HCT116 (cell line): ENCODE data around the gene CBX4. TPM values are rescaled to one million over a fixed set of nuclear protein-coding genes. Genes with fewer than 3 reads are reported as not detected.

Experiments used
- ATAC-seq: fragments of 200-7000 bp; cut with Tn5 transposase; 2 replicates; pipeline ENCODE4 v1.9.1; 2020; ENCODE audit warnings: mild to moderate bottlenecking, moderate library complexity
- BruUV-seq: library from RNA; stranded (reverse); fragments of 400-500 nt; replicated peaks from 2 replicates; lab custom pipeline; 2021; lab: Mats Ljungman, UMichigan
- CTCF ChIA-PET: fragments of 300-600 bp; sonication (Branson Sonifier 250); formaldehyde crosslinking; loops from one replicate; lab custom pipeline; 2021; ENCODE audit warnings: antibody characterized with exemption; lab: Charles Lee
- POLR2A ChIA-PET: fragments of 300-600, 350-600 bp; sonication (Branson Sonifier 250); formaldehyde crosslinking; loops from one replicate; lab custom pipeline; 2021; ENCODE audit warnings: antibody characterized with exemption; lab: Charles Lee
- RAD21 ChIA-PET, 2 experiments: fragments of 300-600 bp; sonication (Branson Sonifier 250); formaldehyde crosslinking; loops; one replicate each; lab custom pipeline; 2023; ENCODE audit warnings: low total read pairs in 2 of 2; ENCODE audit not compliant: uncharacterized antibody in 2 of 2, unreplicated experiment in 2 of 2, low non-redundant PET in 1 of 2; lab: Charles Lee
- DNase-seq: peaks from one replicate; pipeline ENCODE4 v3.0.0-alpha.2; 2010; ENCODE audit warnings: low read depth, low spot score
- H2AFZ ChIP-seq: fragments of 200-600 bp; shearing (Covaris generic), sonication (generic); 2 replicates; pipeline ENCODE4 v1.6.1; 2017; ENCODE audit warnings: low read depth, mixed run types, mixed read lengths, antibody characterized with exemption, low read length; ENCODE audit not compliant: poor library complexity, severe bottlenecking
- H3K27ac ChIP-seq: 2 replicates; pipeline ENCODE4 v1.5.1; 2012; ENCODE audit warnings: low read depth, low read length
- H3K27me3 ChIP-seq: fragments of 200-600 bp; sonication (generic); 2 replicates; pipeline ENCODE4 v1.6.1; 2016; ENCODE audit warnings: mixed run types, low read length, mixed read lengths; ENCODE audit not compliant: insufficient read depth
- H3K36me3 ChIP-seq, 2 experiments: fragments of 200-500 bp in 1 of 2; fragments of 200-600 bp in 1 of 2; sonication (Bioruptor generic) in 1 of 2; sonication (generic) in 1 of 2; 2 replicates each; pipeline versions ENCODE4 v1.5.1 to v1.6.1; 2014 to 2016; ENCODE audit warnings: low read length in 2 of 2, inconsistent platforms in 1 of 2, mixed read lengths in 1 of 2, mixed run types in 1 of 2; ENCODE audit not compliant: insufficient read depth in 2 of 2, control insufficient read depth in 1 of 2
- H3K4me1 ChIP-seq, 2 experiments: fragments of 200-600 bp in 1 of 2; sonication (generic) in 1 of 2; 2 replicates each; pipeline versions ENCODE4 v1.5.1 to v1.6.1; 2012 to 2017; ENCODE audit warnings: low read length in 2 of 2, inconsistent platforms in 1 of 2, mild to moderate bottlenecking in 1 of 2, mixed read lengths in 1 of 2, mixed run types in 1 of 2, moderate library complexity in 1 of 2; ENCODE audit not compliant: insufficient read depth in 2 of 2, control insufficient read depth in 1 of 2
- H3K4me2 ChIP-seq: fragments of 200-600 bp; sonication (generic); 2 replicates; pipeline ENCODE4 v1.6.1; 2017; ENCODE audit warnings: mixed run types, low read length, mixed read lengths
- H3K4me3 ChIP-seq, 2 experiments: fragments of 200-600 bp in 1 of 2; sonication (generic) in 1 of 2; replicated peaks in 1 of 2; 2 replicates each; pipeline ENCODE4 v1.5.1; 2011 to 2016; ENCODE audit warnings: low read length in 2 of 2, control low read depth in 1 of 2, low read depth in 1 of 2, mild to moderate bottlenecking in 1 of 2, mixed read lengths in 1 of 2, mixed run types in 1 of 2
- H3K79me2 ChIP-seq: fragments of 200-600 bp; sonication (generic); 2 replicates; pipeline ENCODE4 v1.6.1; 2017; ENCODE audit warnings: mild to moderate bottlenecking, mixed run types, low read length, moderate library complexity, mixed read lengths; ENCODE audit not compliant: insufficient read depth
- H3K9ac ChIP-seq: fragments of 200-600 bp; sonication (generic); 2 replicates; pipeline ENCODE4 v1.6.1; 2016; ENCODE audit warnings: low read length, mixed read lengths
- H3K9me2 ChIP-seq: fragments of 200-600 bp; sonication (generic), shearing (Covaris generic); 2 replicates; pipeline ENCODE4 v1.6.1; 2017; ENCODE audit warnings: mixed run types, mild to moderate bottlenecking, moderate library complexity; ENCODE audit not compliant: insufficient read depth
- H3K9me3 ChIP-seq, 2 experiments: fragments of 200-500 bp in 1 of 2; fragments of 200-600 bp in 1 of 2; sonication (Bioruptor generic) in 1 of 2; sonication (generic) in 1 of 2; 2 replicates each; pipeline ENCODE4 v1.6.1; 2014 to 2017; ENCODE audit warnings: low read length in 2 of 2, mixed read lengths in 2 of 2, inconsistent platforms in 1 of 2, low read depth in 1 of 2, mild to moderate bottlenecking in 1 of 2, mixed run types in 1 of 2, moderate library complexity in 1 of 2; ENCODE audit not compliant: control insufficient read depth in 1 of 2, insufficient read depth in 1 of 2
- H4K20me1 ChIP-seq: fragments of 200-600 bp; sonication (generic), shearing (Covaris generic); 2 replicates; pipeline ENCODE4 v1.6.1; 2017; ENCODE audit warnings: mixed run types, mild to moderate bottlenecking, moderate library complexity; ENCODE audit not compliant: insufficient read depth
- ATF3 ChIP-seq: IDR thresholded peaks from 2 replicates; pipeline ENCODE4 v1.6.1; 2012
- CBX3 ChIP-seq: IDR thresholded peaks from 2 replicates; pipeline ENCODE4 v1.6.1; 2012; ENCODE audit warnings: low read depth
- CEBPB ChIP-seq: IDR thresholded peaks from 2 replicates; pipeline ENCODE4 v1.6.1; 2012; ENCODE audit warnings: low read depth
- CTCF ChIP-seq, 3 experiments: fragments of 200-600 bp in 1 of 3; sonication (generic) in 1 of 3; IDR thresholded peaks in 2 of 3; conservative IDR thresholded peaks in 1 of 3; 2 replicates each; pipeline ENCODE4 v1.5.1; 2012 to 2017; ENCODE audit warnings: low read depth in 2 of 3, low read length in 2 of 3, antibody characterized with exemption in 1 of 3, borderline replicate concordance in 1 of 3, control low read depth in 1 of 3, mild to moderate bottlenecking in 1 of 3, mixed read lengths in 1 of 3, mixed run types in 1 of 3, moderate library complexity in 1 of 3; ENCODE audit not compliant: insufficient read depth in 1 of 3
- MAX ChIP-seq: IDR thresholded peaks from 2 replicates; pipeline ENCODE4 v1.6.1; 2012
- ZNF274 ChIP-seq: fragments of 200-500 bp; sonication (Bioruptor generic); IDR thresholded peaks from 2 replicates; pipeline ENCODE4 v1.6.1; 2014; ENCODE audit warnings: mild to moderate bottlenecking, low read depth, low read length, inconsistent platforms
- intact Hi-C: fragments of 100-400 bp; cut with micrococcal nuclease; formaldehyde crosslinking; loops from 2 replicates; pipeline ENCODE4 v1.10.0; 2022
- total RNA-seq: library from RNA; stranded (reverse); gene quantifications from one replicate; pipeline ENCODE4 v1.2.1, GENCODE V29; 2021; ENCODE audit not compliant: unreplicated experiment

The CBX4 gene
- total RNA-seq, 1 experiment from 2014 or later: 60.9 TPM

DNA sequence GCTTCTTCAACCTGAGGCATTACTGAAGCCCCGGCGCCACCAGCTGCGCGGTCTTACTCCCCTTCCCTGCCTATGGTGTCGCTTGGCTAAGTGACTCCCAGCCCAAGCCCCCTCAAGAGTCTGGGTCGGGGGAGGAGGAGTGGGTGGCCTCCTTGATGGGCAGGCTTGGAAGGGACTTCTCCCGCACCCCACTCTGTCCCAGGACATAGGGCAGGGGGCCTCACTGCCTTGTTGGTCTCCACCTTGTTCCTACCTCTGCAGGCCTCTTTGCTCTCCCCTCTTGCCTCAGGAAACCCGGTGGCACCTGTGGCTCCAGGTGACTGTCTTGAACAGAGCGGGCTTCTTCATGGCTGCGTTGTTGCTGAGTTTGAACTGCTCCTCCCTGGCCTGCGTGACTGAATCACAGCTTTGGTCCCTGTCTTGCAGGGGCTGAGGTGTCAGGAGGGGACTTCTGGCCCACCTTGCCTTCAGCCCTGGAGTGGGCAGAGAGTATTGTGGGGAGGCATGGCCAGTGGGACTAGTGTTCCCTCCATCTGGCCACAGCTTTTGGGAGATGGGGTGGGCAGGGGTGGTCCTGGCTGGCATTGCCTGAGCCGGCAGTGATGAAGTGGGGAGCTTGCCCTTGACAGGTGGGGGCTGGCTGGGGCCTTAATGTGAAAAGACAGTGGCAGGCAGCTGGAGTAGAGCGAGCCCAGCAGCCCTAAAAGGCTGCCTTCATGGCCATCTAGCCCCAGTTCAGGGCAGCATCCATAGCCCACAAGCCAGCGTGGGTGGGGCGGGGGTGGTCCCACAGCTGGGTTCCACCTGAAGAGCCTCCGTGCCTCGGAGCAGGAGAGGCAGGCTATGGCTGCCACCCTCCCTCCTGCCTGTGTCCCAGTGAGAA, 54.0 kb downstream of the CBX4 start:
- Histone ChIP-seq H3K9ac (no peak overlapping the region), H4K20me1 (no peaks in the 10 kb centered on the region), H3K4me3 (no peak overlapping the region), H3K4me2 (no peak overlapping the region), H3K27me3 (no peaks in the 10 kb centered on the region), H3K27ac (no peak overlapping the region), H3K4me1 (peaks cover 6 to 18% of the 10 kb centered on the region in 2 experiments), H3K36me3 (peaks cover 15 to 18% of the 10 kb centered on the region in 2 experiments; a peak in 3 of 4 replicates), H3K9me2 (no peaks in the 10 kb centered on the region), H2AFZ (no peak overlapping the region), H3K79me2 (no peaks in the 10 kb centered on the region), H3K9me3 (no peaks in the 10 kb centered on the region)
- intact Hi-C loops: loop anchor here (5.0 kb wide), 1 partner anchor 187 kb away; no protein-coding TSS in a partner anchor
- DNase-seq (no peak), ATAC-seq (no peak)
- ChIA-PET POLR2A (no interaction called here), RAD21 (no interaction called here), CTCF (no interaction called here)
- no peak for TF ChIP-seq ZNF274
- TF ChIP-seq ATF3: no peak
- no peak for TF ChIP-seq CBX3
- TF ChIP-seq CTCF (IDR thresholded peaks at IDR 0.05 in 2 of 3, conservative IDR thresholded peaks at IDR 0.05 in 1 of 3; ENCODE audit: borderline replicate concordance in 1 of 3, insufficient read depth in 1 of 3, low read depth in 2 of 3, low read length in 2 of 3): no peak
- no peak for TF ChIP-seq CEBPB
- no peak for TF ChIP-seq MAX
- BruUV-seq: no TSS peak
